ENCODE results near the gene ITPK1. TPM values are rescaled to one million over a fixed set of nuclear protein-coding genes. Genes with fewer than 3 reads are reported as not detected.

The ITPK1 gene
- total RNA-seq, 2 donors from 2014 or later, result 53.4 to 61.8 TPM

GRCh38 chr14:92987148-92987570, 128.6 kb downstream of the ITPK1 start:
- ATAC-seq (replicated peaks in 1 of 2), result no peak
- no peak for DNase-seq
- no peak overlapping the region for H3K4me3 Mint-ChIP-seq
- H3K4me1 Mint-ChIP-seq (ENCODE audit: low read depth), result no peaks in the 10 kb centered on the region
- H3K27me3 Mint-ChIP-seq (ENCODE audit: low read depth), result no peaks in the 10 kb centered on the region
- H3K27ac Mint-ChIP-seq, result no peak overlapping the region
- H3K36me3 Mint-ChIP-seq (ENCODE audit: insufficient read depth in 2 of 2), result no peaks in the 10 kb centered on the region
- H3K9me3 Mint-ChIP-seq, result no peaks in the 10 kb centered on the region

GRCh38 chr14:92986254-92987147, 129.2 kb downstream of the ITPK1 start:
- H3K4me3 Mint-ChIP-seq, result no peak overlapping the region
- no peaks in the 10 kb centered on the region for H3K4me1 Mint-ChIP-seq (ENCODE audit: low read depth)
- H3K9me3 Mint-ChIP-seq, result peaks cover 1 to 2% of the 10 kb centered on the region in 2 donors
- H3K36me3 Mint-ChIP-seq (ENCODE audit: insufficient read depth in 2 of 2), result peaks cover 2 to 4% of the 10 kb centered on the region in 2 donors
- peak overlapping the region; percentile 1 for H3K27ac Mint-ChIP-seq
- DNase-seq, result no peak
- H3K27me3 Mint-ChIP-seq (ENCODE audit: low read depth), result no peaks in the 10 kb centered on the region
- ATAC-seq (replicated peaks in 1 of 2), result no peak

DNA sequence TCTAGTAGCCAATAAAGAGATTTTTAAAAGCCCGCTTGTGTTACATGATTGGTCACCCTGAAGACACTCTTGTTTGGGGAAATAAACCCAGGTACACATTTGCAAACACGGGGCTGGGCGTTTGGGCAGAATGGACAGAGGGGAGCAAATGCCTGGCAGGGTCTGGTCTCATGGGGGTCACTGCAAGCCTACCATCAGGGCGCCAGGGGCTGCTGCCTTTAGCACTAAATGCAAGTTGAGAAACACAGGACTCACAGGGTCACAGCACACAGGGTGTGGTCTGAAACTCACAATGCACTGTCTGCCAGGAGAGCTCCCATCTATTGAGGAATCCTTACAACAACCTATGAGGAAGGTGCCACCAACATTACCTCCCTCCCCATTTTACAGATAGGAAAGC, 130.2 kb downstream of the ITPK1 start:
- Mint-ChIP-seq H3K4me1 (ENCODE audit: low read depth) (no peaks in the 10 kb centered on the region), H3K36me3 (ENCODE audit: insufficient read depth in 2 of 2) (peaks cover 5 to 13% of the 10 kb centered on the region in 2 donors), H3K4me3 (no peak overlapping the region), H3K27ac (no peak overlapping the region), H3K9me3 (peaks cover 1 to 7% of the 10 kb centered on the region in 2 donors), H3K27me3 (ENCODE audit: low read depth) (no peaks in the 10 kb centered on the region)
- DNase-seq (no peak), ATAC-seq (replicated peaks in 1 of 2) (no peak)

DNA sequence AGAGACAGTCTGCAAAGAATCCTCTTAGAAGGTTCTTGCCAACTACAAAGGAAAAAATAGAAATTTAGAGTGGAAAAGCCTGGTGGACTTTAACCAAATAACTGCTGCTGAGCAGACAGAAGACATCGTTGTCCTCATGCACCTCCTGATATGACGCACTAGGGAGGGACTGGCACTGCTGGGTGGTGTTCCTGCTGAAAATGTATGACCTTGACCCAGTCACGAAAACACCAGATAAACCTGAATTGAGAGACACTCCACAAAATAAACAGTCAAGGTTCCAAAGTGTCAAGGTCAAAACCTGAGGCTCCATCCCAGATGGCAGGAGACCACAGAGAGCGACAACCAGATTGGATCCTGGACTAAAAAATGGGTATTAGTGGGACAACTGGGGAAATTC, 130.8 kb downstream of the ITPK1 start:
- Mint-ChIP-seq H3K27me3 (ENCODE audit: low read depth) (no peaks in the 10 kb centered on the region), H3K4me1 (ENCODE audit: low read depth) (no peaks in the 10 kb centered on the region), H3K27ac (no peak overlapping the region), H3K36me3 (ENCODE audit: insufficient read depth in 2 of 2) (peaks cover 5 to 15% of the 10 kb centered on the region in 2 donors), H3K4me3 (no peak overlapping the region), H3K9me3 (peaks cover 3 to 7% of the 10 kb centered on the region in 2 donors)
- ATAC-seq (replicated peaks in 1 of 2) (no peak), DNase-seq (no peak)

DNA sequence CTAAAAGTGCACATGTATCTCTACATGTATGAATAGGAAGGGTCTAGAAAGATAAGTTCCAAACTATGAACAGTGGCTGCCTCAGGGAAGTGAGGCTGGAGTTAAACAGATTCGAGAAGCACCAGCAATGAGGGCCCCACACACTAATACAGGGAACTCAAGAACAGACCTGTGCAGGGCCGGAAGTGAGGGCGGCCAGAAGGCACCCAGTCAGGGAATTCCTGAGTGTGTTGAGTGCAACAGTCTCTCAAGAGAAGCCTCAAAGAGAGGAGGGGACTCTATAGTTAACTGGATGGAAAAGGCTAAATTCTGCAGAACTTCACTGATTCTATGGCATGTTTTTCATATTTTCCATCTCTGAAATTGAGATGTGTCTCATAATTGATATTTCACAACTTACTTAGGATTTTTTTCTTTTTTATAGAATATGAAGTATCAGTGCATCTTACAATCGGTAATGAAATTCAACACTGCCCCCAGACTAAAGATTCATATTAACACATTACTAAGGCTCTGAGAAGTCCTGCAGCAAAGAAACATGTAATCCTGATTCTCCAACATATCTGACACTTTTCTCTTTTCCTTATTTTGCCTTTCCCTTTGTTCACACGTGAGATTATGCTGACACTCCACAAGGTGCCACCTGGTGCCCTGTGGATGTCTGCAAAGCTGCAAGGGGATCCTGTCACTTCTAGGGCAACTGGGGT, 131.5 kb downstream of the ITPK1 start:
- H3K4me1 Mint-ChIP-seq (ENCODE audit: low read depth), result no peaks in the 10 kb centered on the region
- no peaks in the 10 kb centered on the region for H3K27me3 Mint-ChIP-seq (ENCODE audit: low read depth)
- no peak for DNase-seq
- ATAC-seq (replicated peaks in 1 of 2), result no peak
- H3K4me3 Mint-ChIP-seq, result no peak overlapping the region
- H3K36me3 Mint-ChIP-seq (ENCODE audit: insufficient read depth in 2 of 2), result peaks cover 10 to 20% of the 10 kb centered on the region in 2 donors
- H3K27ac Mint-ChIP-seq, result no peak overlapping the region
- H3K9me3 Mint-ChIP-seq, result peaks cover 3 to 8% of the 10 kb centered on the region in 2 donors

- peaks cover 5 to 10% of the 10 kb centered on the region in 2 donors for H3K9me3 Mint-ChIP-seq
- H3K27ac Mint-ChIP-seq, result no peak overlapping the region
- DNase-seq, result no peak
- ATAC-seq (replicated peaks in 1 of 2), result no peak
- no peak overlapping the region for H3K4me3 Mint-ChIP-seq
- no peaks in the 10 kb centered on the region for H3K27me3 Mint-ChIP-seq (ENCODE audit: low read depth)
- H3K4me1 Mint-ChIP-seq (ENCODE audit: low read depth), result no peaks in the 10 kb centered on the region
- H3K36me3 Mint-ChIP-seq (ENCODE audit: insufficient read depth in 2 of 2), result peaks cover 13 to 32% of the 10 kb centered on the region in 2 donors
Measured at GRCh38 chr14:92982956-92983355, 132.8 kb downstream of the ITPK1 start.

- H3K9me3 Mint-ChIP-seq, result peaks cover 10 to 20% of the 10 kb centered on the region in 2 donors
- no peaks in the 10 kb centered on the region for H3K27me3 Mint-ChIP-seq (ENCODE audit: low read depth)
- H3K4me3 Mint-ChIP-seq, result no peak overlapping the region
- peaks cover 25 to 43% of the 10 kb centered on the region in 2 donors for H3K36me3 Mint-ChIP-seq (ENCODE audit: insufficient read depth in 2 of 2)
- ATAC-seq (replicated peaks in 1 of 2), result no peak
- no peaks in the 10 kb centered on the region for H3K4me1 Mint-ChIP-seq (ENCODE audit: low read depth)
- no peak overlapping the region for H3K27ac Mint-ChIP-seq
- DNase-seq, result no peak
Measured at GRCh38 chr14:92981726-92982125, 134.0 kb downstream of the ITPK1 start.

DNA sequence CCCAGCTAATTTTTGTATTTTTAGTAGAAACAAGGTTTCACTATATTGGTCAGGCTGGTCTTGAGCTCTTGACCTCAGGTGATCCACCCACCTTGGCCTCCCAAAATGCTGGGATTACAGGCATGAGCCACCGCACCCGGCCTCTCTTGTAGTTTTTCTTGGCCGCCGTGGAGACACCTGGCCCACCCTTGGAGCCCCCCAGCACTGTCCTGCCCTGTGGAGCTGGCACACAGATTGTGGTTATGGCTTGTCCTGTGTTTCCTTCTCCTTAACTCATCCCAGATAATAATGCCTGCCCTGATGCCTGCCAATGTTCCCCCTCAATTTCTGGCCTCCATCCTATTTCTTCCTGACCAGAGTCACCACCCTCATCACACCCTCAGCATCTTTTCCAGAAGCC, 134.9 kb downstream of the ITPK1 start:
- Mint-ChIP-seq H3K9me3 (peaks cover 14 to 22% of the 10 kb centered on the region in 2 donors), H3K27ac (no peak overlapping the region), H3K36me3 (ENCODE audit: insufficient read depth in 2 of 2) (peaks cover 34 to 50% of the 10 kb centered on the region in 2 donors), H3K27me3 (ENCODE audit: low read depth) (no peaks in the 10 kb centered on the region), H3K4me1 (ENCODE audit: low read depth) (no peaks in the 10 kb centered on the region), H3K4me3 (no peak overlapping the region)
- no peak for ATAC-seq (replicated peaks in 1 of 2)
- no peak for DNase-seq

- Mint-ChIP-seq H3K27me3 (ENCODE audit: low read depth) (no peaks in the 10 kb centered on the region), H3K4me1 (ENCODE audit: low read depth) (no peaks in the 10 kb centered on the region), H3K36me3 (ENCODE audit: insufficient read depth in 2 of 2) (peaks cover 39 to 50% of the 10 kb centered on the region in 2 donors), H3K27ac (no peak overlapping the region), H3K9me3 (peaks cover 15 to 23% of the 10 kb centered on the region in 2 donors), H3K4me3 (no peak overlapping the region)
- DNase-seq (no peak), ATAC-seq (replicated peaks in 1 of 2) (no peak)
Measured at GRCh38 chr14:92978229-92979021, 137.3 kb downstream of the ITPK1 start.

- peaks cover 36 to 45% of the 10 kb centered on the region in 2 donors for H3K36me3 Mint-ChIP-seq (ENCODE audit: insufficient read depth in 2 of 2)
- H3K9me3 Mint-ChIP-seq, result peaks cover 13 to 19% of the 10 kb centered on the region in 2 donors
- DNase-seq (no peak), ATAC-seq (replicated peaks in 1 of 2) (no peak)
- H3K4me3 Mint-ChIP-seq, result no peak overlapping the region
- H3K27ac Mint-ChIP-seq, result no peak overlapping the region
- no peaks in the 10 kb centered on the region for H3K27me3 Mint-ChIP-seq (ENCODE audit: low read depth)
- no peaks in the 10 kb centered on the region for H3K4me1 Mint-ChIP-seq (ENCODE audit: low read depth)
Measured at GRCh38 chr14:92976268-92976667, 139.5 kb downstream of the ITPK1 start.

- DNase-seq, result no peak
- ATAC-seq (replicated peaks in 1 of 2), result no peak
- no peak overlapping the region for H3K4me3 Mint-ChIP-seq
- H3K27ac Mint-ChIP-seq, result no peak overlapping the region
- H3K27me3 Mint-ChIP-seq (ENCODE audit: low read depth), result no peaks in the 10 kb centered on the region
- H3K4me1 Mint-ChIP-seq (ENCODE audit: low read depth), result no peaks in the 10 kb centered on the region
- peaks cover 12 to 16% of the 10 kb centered on the region in 2 donors for H3K9me3 Mint-ChIP-seq
- H3K36me3 Mint-ChIP-seq (ENCODE audit: insufficient read depth in 2 of 2), result peaks cover 34 to 35% of the 10 kb centered on the region in 2 donors
Measured at GRCh38 chr14:92974541-92975345, 141.0 kb downstream of the ITPK1 start.

DNA sequence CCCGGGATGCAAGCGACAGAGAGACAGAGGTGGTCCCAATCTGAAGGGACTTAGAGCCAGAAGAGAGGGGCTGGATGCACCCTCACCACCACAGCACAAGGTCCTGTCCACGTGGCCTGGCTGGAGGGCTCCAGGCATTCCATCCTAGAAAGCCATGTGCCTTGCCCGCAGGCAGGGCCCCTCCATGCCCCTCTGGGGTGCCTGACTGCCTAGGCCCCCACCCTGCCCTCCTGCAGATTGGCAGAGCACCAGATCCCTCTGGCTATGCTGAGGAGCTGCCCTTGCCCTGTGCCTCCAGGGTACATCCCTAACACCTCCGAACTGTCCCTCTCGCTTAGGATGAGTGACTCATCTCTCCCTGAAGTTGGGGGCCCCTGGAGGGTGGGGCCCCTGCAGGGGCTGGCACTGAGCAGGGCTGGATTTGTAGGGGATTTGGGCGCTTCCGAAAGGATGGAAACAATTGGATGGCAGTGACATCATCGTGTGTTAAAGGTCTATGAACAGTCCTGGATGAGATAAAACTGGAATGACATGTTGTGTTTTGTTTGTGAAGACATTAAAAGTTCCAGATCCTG, 141.8 kb downstream of the ITPK1 start:
- Mint-ChIP-seq H3K36me3 (ENCODE audit: insufficient read depth in 2 of 2) (peaks cover 27 to 29% of the 10 kb centered on the region in 2 donors), H3K27me3 (ENCODE audit: low read depth) (no peaks in the 10 kb centered on the region), H3K4me3 (no peak overlapping the region), H3K27ac (no peak overlapping the region), H3K9me3 (peaks cover 12 to 15% of the 10 kb centered on the region in 2 donors), H3K4me1 (ENCODE audit: low read depth) (no peaks in the 10 kb centered on the region)
- no peak for ATAC-seq (replicated peaks in 1 of 2)
- no peak for DNase-seq

Data from activated T-cell treated with anti-CD3 and anti-CD28 coated beads, Interleukin-2, amount 50 U/mL, for 72 hours (primary cell).